HG03575 (cell line): Measurements from ENCODE around the gene MAP3K9.
A peak's percentile ranks its signal among the peaks of the same experiment; 100 is the strongest.

Experiments used
- ATAC-seq: cut with Tn5 transposase; IDR thresholded peaks from one replicate; pipeline ENCODE4 v1.9.1; 2021; ENCODE audit not compliant: unreplicated experiment, insufficient number of reproducible peaks, low FRiP score; ENCODE audit errors: extremely low read depth

MAP3K9 gene

DNA sequence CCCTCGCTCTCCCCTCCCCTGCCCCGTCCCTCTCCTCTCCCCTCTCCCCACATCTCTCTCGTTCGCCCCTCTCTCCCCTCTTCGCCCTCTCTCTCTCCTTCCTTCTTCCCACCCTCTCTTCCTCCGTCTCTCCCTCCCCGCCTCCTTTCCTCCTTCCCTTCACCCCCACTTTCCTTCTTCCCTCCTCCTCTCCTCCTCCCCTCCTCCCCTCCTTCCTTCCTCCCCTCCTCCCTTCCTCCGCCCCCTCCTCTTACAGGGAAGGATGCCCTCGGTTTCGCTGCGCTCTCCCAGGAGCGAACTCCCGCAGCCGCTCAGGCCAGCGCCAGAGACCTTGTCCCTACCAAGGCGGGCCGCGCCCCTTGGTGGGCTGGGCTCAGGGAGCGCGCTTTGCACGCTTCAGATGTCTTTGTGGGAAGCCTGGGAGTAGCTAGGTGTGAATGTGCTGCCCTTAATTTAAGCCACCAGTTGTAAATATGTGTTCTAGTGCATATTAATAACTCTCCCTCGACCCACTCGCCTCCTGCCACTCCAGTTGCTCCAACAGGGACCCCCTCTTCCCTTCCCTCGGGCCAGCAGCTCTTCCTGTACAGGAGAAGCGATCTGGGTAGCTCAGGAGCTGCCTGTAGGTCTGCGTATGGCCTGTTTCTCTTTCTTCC, 13.3 kb upstream of the MAP3K9 start:
- no peak for ATAC-seq

DNA sequence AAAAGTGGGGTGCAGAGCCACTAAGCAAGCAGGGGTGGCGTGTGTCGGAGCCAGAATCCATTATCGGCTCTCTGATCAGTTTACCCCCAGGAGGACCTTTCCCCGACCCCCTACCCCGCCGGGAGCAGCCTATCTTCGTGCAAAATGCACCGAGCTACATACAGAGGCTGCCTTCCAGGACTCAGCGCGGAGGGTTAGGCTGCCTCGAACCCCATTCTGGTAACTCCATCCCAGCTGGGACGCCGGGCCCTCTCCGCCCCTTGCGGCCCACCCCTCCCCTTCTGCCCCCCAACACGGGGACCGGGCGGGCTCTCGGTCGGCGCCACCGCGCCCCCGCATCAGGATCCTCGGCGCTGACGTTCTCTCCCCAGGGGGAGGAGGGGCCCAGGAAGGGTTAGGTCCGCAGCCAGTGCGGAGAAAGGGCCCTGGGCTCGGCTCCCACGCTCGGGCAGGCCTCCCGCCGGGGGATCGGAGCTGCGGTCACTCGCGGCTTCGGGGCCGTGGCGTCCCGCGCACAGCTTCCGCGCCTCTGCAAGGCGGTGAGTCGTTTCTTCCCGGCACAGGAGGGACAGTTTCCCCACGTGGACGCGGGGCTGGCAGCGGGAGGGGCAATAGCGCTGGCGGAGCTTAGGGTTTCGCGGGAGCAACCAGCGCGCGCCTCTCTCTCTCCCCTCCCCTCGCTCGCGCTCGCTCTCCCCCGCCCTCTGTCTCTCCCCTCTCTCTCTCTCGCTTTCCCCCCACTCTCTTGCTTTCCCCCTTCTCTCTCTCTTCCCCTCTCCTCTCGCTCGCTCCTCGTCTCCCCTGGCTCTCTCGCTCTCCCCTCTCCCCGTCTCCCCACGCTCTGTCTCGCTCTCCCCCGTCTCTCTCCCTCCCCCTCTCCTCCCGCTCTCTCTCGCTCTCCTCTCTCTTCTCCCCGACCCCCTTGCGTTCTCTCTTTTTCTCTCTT, 12.5 kb upstream of the MAP3K9 start:
- ATAC-seq = no peak

DNA sequence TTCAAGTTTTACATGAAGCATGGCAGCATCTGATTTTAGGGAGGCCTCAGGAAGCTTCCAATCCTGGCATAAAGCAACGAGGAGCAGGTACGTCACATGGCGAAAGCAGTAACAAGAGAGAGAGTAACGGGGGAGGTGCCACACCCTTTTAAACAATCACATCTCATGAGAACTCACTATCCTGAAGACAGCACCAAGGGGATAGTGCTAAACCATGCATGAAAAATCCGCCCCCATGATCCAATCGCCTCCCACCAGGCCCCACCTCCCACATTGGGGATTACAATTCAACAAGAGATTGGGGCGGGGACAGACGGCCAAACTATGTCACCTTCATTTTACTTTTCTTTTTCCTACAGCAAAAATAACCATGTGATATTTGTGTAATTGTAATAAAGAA, 7.2 kb upstream of the MAP3K9 start:
- ATAC-seq = no peak

DNA sequence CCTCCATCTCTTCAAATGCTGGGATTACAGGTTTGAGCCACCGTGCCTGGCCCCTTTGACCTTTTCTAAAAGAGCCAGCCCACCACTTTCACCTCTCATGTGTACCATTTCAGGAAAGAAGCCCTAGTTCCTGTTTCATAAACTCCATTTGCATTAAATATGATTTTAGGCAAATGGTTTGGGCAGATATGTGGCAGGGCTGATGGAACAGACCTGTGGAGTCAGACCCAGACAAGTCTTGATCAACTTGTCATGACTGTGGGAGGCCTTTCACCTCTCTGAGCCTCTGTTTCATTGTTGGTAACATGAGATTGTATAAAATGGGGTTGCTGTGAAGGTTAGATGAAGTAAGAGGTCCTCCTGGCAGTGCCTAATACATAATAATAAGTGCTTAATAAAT, 5.2 kb upstream of the MAP3K9 start:
- ATAC-seq = no peak

DNA sequence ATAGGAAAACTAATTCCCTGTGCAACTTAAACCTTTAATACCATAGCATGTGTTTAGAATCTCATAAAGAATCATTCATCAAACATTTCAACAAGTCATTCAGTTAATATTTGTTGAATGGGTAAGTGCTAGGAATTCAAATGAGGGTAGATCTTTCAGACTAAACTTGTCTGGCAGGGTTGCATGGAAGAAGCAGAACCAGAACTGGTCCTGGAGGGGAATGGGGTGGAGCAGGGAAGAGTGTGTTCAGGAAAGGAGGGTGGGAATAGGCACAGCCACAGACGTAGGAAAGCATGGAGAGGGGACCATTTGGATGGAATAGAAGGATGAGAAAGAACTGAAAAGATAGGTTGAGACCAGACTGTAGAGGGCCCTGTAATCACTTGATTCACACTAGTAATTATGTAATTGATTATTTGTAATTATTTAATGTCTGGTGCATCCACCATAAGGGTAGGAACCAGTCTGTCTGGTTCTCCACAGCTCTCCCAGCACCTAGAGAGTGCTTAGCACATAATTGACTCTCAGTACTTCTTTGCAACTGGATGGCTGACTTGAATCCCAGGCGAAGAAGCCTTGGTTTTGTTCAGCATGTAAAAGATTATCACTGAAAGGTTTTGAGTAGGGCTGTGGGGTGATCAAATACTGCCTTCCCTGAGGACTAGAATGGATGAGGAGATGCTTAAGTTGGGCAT, 3.0 kb upstream of the MAP3K9 start:
- no peak for ATAC-seq

DNA sequence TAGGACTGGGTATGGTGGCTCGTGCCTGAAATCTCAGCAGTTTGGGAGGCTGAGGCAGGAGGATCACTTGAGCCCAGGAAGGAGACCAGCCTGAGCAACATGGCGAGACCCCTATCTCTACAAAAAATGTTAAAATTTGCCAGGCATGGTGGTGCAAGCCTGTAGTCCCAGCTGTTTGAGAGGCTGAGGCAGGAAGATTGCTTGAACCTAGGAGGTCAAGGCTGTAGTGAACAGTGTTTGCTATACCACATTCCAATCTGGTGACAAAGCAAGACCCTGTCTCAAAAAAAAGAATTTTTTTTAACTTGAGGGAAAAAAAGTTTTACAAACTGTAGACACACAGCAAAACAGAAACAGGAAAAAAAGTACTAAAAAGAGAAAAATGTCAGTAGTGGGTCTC, 2.3 kb upstream of the MAP3K9 start:
- no peak for ATAC-seq

DNA sequence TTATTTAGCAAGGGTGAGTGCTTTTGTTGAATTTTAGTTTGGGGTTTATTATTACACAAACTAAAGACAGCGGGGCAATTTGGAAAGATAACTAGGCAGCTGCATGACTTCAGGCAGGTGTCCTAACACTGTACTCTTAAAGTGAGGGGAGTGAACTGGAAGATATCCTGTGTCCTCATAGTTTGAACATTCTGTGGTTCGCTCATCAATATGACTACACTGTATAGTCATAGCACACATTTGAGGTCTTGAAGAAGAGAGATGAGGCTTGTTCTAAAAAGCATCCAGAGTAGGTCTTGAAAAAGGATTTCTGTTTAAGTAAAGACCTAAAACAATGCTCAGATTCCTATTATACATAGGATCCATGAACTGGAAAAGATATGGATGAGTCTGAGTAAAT, 1.7 kb upstream of the MAP3K9 start:
- no peak for ATAC-seq

DNA sequence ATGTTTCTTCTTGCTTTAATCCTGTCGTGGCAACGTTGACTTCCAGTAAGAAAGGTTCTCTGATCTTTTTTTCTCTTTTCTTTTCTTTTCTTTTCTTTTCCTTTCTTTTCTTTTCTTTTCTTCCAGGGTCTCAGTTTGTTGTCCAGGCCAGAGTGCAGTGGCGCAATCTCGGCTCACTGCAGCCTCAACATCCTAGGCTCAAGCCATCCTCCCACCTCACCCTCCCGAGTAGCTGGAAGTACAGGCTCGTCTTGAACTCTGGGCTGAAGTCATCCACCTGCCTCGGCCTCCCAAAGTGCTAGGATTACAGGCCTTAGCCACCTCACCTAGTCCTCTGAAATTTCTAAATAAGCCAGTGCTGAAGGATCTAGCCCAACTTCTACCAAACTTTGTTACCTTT, 1.3 kb upstream of the MAP3K9 start:
- no peak for ATAC-seq

DNA sequence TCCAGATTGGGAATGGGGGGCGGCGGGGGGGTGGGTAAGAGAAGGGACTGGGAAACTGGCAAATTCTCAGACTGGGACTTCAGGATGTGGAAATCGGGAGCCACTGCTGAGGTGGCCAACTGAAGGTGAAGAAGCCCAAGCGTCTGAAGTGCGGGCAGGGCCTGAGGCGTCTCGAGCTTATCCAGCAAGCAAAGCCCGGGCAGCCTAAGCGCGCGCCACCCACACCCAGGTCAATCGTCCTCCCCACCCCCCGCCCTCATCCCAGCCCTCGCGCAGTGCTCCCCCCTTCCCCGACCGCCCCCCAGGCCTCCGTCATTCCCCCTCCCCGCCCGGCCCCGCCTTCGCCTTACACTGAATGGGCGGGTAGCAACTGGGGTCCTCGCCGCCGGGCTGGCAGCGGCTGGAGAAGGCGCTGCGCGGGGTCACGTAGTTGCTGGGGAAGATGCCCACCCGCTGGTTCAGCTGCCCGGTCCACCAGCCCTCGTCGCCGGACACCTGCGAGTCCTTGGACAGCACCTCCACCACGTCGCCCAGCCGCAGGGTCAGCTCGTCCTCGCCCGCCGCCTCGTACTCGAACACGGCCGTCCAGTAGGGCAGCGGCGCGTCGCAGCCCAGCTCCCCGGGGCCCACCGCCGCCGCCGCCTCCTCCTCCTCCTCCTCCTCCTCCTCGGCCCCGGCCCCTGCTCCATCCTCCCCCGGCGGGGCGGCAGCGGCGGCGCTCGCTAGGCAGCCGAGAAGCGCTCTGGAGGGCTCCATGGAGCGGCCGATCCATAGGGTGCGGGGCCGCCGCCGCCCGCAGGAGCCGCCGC, 693 bp downstream of the MAP3K9 start:
- ATAC-seq = no peak

DNA sequence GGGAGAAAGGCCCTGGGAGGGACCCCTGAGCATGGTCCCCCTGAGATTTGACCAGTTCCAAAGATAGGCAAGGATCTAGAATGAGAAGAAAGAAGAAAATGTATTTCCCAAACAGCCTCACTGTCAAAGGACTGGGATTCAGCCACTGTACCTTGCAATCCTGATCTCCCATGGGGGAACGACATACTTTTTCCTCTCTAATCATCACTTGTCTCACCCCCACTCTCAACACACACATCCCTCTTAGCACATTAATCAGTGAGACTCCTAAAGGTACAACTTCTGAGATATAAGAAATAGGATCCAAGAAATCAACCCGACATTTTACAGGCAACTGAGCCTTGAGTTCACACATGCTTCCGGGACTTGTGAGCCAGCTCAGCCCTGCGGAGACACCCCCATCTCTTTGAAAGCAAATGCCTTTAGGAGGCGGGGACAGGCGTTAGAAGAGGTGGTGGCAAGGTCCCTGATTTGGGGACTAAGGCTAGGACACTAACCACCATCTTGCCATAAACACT, 1.4 kb downstream of the MAP3K9 start:
- ATAC-seq = no peak

DNA sequence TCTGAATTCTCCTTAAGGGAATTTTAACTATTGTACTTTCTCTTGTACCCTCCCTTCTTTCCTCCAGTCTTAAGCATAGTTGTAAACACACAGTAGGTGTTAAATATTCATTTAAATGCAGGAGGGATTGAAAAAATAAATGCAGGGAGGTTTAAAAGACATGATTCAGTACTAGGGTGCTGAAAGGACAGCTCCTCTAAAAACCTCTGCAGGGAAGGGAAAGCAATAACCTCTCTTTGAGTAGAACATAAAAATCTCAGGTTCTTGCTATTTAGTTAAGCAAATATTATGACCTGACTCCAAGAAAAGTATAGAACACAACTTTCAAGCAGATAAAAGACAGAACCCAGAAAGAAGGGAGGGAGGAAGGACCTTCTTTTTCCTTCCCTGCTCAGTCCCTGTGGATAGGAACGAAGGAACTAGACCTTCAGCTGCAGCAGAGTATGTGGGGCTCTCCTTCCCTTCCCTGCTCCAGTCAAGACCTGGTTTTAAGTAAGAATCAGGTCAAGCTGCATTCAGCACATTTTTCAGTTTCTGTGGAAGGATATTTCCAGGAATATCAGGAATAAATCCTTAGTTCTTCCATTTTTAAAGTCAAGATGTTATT, 4.7 kb downstream of the MAP3K9 start:
- ATAC-seq = no peak

DNA sequence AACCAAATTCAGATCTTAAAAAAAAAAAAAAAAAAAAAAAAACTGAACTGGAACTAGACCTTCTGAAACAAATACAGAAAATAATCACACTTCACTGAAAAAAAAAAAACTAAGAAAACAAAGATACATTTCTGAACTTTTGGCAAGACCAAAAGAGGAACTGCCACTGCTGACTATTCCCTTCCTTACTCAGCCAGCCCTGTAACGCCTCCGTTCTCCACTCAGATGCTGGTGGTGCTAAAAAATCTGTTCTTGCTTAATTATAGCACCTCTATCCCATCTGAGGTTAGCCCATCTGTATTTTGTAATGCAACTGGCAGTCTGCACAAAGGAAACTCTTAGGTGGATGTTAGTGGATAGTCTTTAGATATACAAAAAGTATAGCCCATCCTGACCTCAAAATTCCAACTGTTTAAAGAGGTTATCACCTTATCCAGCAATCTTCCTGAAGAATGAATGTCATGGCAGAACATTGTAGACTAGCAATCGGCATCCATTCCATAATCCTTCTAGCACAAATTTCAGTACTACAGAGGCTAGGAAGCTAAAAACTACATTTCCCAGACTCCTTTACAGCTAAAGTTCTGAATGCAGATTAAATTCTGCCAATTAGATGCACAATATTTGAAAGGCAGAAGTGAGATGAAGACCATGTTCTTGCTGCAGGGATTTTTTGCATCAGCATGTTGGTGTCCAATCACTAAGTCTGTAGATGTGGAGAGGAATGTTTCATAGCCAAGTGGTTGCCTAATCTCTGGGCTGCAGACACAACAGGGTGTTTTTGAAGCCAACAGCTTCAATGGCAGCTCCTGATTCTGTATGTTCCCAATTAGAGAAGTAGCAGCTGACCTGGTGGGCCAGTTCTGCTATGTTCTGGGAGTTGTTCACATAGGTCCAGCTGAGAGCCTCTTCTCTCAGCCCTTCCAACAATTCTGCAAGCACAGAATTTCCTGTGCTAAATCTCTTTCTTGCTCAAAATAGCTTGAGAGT, 5.7 kb downstream of the MAP3K9 start:
- peak; percentile 80 for ATAC-seq

DNA sequence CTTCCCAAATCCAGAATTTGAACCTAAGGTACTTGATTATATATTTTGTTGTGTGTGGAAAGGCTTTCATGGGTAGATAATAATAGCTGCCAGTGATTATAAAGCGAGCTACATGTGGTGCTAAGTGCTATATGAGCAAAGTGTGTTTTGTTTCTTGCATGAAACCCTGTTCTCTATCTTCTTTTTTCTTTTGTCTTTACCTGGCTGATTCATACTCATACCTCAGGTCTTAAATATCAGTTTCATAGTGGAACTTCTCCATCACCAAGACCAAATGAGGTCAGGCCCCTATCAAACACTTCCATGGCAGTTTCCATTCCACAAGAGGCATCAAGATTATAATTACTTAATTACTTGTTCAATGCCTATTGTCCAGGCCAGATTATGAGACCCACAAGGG, 6.9 kb downstream of the MAP3K9 start:
- ATAC-seq = no peak

DNA sequence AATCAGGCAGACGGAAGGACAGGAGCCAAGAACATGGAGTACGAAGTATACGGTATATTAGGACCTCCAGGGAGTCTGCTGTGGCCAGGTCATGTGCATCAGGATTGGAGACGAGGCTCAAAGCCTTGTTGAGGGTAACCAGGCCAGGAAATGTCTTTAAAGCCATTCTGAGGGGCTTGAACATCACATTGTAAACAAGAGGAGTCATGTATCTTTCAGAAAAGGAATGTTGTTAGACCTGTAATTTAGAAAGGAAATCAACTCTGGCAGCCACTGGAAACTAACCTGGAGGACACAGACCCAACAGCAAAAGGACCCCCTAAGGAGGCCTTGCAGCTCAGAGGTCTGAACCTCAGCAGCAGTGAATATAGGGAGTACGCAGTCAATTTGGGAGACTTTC, 7.5 kb downstream of the MAP3K9 start:
- ATAC-seq = no peak

DNA sequence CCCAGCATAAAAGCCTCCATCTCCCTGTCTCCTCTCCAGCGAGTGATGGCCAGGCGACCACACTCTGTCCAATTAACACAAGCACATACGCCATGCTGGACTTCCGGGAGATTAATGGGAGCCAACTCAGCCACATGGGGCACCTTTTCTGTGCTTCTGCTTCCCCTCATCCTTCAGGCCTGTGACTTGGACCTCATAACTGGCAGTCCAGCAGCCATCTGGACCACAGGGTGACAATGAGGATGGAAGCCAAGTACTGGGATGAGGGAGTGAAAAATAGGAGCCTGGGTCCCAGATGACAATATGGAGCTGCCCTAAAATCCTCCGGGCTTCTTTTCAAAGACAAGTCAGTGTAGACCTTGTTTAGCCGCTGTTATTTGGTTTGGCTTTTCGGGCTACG, 12.8 kb downstream of the MAP3K9 start:
- no peak for ATAC-seq

DNA sequence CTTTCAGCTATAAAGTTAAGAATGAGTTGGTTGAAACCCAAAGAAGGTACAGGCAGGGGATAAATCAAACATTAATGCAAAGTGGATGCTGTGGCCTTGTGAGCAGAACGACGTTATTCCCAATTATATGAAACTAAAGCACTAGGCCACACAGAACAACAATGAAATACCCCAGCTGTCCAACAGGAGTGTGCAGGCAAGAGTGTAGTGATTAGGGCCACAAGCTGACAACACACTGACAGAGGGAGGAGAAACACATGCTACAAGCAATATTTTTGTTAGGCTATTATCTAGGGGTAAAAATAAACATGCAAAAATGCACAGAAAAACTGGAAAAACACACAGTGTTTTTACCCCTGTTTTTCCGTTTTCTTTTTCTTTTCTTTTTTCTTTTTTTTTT, 15.0 kb downstream of the MAP3K9 start:
- no peak for ATAC-seq

DNA sequence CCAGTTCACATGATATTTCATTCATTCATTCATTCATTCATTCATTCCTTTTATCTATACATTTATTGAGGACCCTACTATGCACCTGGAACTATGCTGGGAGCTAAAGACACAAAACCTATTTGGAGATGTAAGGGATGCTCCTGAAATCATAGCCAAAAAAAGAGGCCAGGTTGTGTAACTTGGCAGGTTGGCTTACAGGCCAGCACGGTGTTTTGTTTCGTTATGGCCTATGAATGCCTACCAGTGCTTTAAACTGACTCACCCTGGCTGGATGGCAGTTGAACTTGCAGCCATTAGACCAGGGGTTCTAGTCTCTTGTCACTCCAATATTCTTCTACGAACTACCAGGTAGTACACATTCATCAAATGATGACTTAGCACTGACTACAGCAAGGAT, 15.7 kb downstream of the MAP3K9 start:
- ATAC-seq = no peak
